Panc1 (cell line): Measurements from ENCODE around the gene IL16. TPM values are rescaled to one million over a fixed set of nuclear protein-coding genes. Genes with fewer than 3 reads are reported as not detected.

Source experiments
- ATAC-seq: fragments of 200-7000 bp; cut with Tn5 transposase; 2 replicates; pipeline ENCODE4 v1.9.1; 2020; ENCODE audit warnings: mild to moderate bottlenecking, moderate library complexity
- BruUV-seq: library from RNA; stranded (reverse); fragments of 400-500 nt; replicated peaks from 2 replicates; lab custom pipeline; 2021; lab: Mats Ljungman, UMichigan
- CTCF ChIA-PET: fragments of 300-600 bp; sonication (Branson Sonifier 250); formaldehyde crosslinking; loops from one replicate; lab custom pipeline; 2022; ENCODE audit warnings: antibody characterized with exemption; lab: Charles Lee
- POLR2A ChIA-PET: fragments of 300-600 bp; sonication (Branson Sonifier 250); formaldehyde crosslinking; loops from one replicate; lab custom pipeline; 2022; ENCODE audit warnings: antibody characterized with exemption; lab: Charles Lee
- DNase-seq: peaks from one replicate; pipeline ENCODE4 v3.0.0-alpha.2; 2010; ENCODE audit warnings: low read depth, low spot score
- H3K27ac ChIP-seq: 2 replicates; pipeline ENCODE4 v1.5.1; 2011; ENCODE audit warnings: mild to moderate bottlenecking, low read length, inconsistent platforms
- H3K27me3 ChIP-seq: fragments of 200-500 bp; sonication (Bioruptor generic); 2 replicates; pipeline ENCODE4 v1.6.0; 2014; ENCODE audit warnings: low read length, inconsistent platforms; ENCODE audit not compliant: control insufficient read depth, insufficient read depth
- H3K36me3 ChIP-seq: fragments of 200-500 bp; sonication (Bioruptor generic); 2 replicates; pipeline ENCODE4 v1.5.1; 2014; ENCODE audit warnings: inconsistent platforms, mild to moderate bottlenecking, low read length, moderate library complexity; ENCODE audit not compliant: control insufficient read depth, insufficient read depth
- H3K4me1 ChIP-seq: 2 replicates; pipeline ENCODE4 v1.5.1; 2011; ENCODE audit warnings: inconsistent platforms, mild to moderate bottlenecking, low read length, moderate library complexity; ENCODE audit not compliant: control insufficient read depth, insufficient read depth
- H3K4me3 ChIP-seq, 2 experiments: 2 replicates each; pipeline ENCODE4 v1.5.1; 2011 to 2012; ENCODE audit warnings: low read depth in 2 of 2, low read length in 2 of 2, mild to moderate bottlenecking in 2 of 2, inconsistent platforms in 1 of 2, moderate library complexity in 1 of 2
- H3K9me3 ChIP-seq: fragments of 200-500 bp; sonication (Bioruptor generic); 2 replicates; pipeline ENCODE4 v1.5.1; 2014; ENCODE audit warnings: low read depth, mild to moderate bottlenecking, inconsistent platforms, low read length, moderate library complexity; ENCODE audit not compliant: control insufficient read depth, insufficient read depth
- POLR2AphosphoS5 ChIP-seq: IDR thresholded peaks from 2 replicates; pipeline ENCODE4 v1.6.1; 2012; ENCODE audit warnings: mild to moderate bottlenecking, low read depth, low read length, moderate library complexity
- SIN3A ChIP-seq: IDR thresholded peaks from 2 replicates; pipeline ENCODE4 v1.6.1; 2012; ENCODE audit warnings: low read depth, mild to moderate bottlenecking, low read length, moderate library complexity, borderline replicate concordance; ENCODE audit not compliant: insufficient read depth
- TCF7L2 ChIP-seq: IDR thresholded peaks from 2 replicates; pipeline ENCODE4 v1.6.1; 2011; ENCODE audit warnings: mild to moderate bottlenecking, low read depth, low read length, inconsistent platforms
- in situ Hi-C: cut with HindIII; loops from 2 replicates; pipeline ENCODE4 v1.10.0; 2016; ENCODE audit warnings: low sequenced_read_pairs, low pct_unique_long_range_greater_than_20kb
- intact Hi-C: fragments of 100-400 bp; cut with micrococcal nuclease; formaldehyde crosslinking; loops from one replicate; pipeline ENCODE4 v1.10.0; 2022; ENCODE audit not compliant: unreplicated experiment
- total RNA-seq: library from RNA; stranded (reverse); gene quantifications from one replicate; pipeline ENCODE4 v1.2.1, GENCODE V29; 2021; ENCODE audit not compliant: unreplicated experiment
- TF ChIP-seq, protein P1 (sequence below), 2 experiments: IDR thresholded peaks; 2 replicates each; pipeline ENCODE4 v1.6.1; 2011 to 2012; ENCODE audit warnings: low read depth in 2 of 2, control low read depth in 1 of 2, low read length in 1 of 2, mild to moderate bottlenecking in 1 of 2, moderate library complexity in 1 of 2; ENCODE audit not compliant: insufficient read depth in 1 of 2
- TF ChIP-seq, protein P2 (sequence below): fragments of 450-650 bp; IDR thresholded peaks from 2 replicates; pipeline ENCODE4 v1.5.1; 2017; ENCODE audit warnings: mild to moderate bottlenecking

IL16 gene
- total RNA-seq, 1 experiment from 2014 or later: 1.0 TPM

DNA sequence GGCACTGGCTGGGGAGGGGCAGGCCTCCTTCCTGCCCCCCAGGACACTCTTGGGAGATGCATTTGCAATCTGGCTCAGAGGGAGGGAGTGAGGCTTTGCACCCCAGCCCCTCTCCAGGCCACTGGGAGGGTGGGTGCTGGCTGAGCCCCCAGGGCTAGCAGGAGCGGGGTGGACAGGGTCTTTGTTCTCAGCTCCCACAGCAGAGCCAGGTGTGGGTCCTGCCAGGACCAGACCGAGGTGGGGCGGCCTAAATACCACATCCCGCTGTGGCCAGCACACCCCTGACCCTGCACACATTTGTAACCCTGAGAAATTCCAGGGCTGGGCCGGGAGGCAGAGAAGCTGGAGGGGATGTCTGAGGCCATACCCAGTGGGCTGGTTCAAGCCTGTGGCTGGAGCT, 86.2 kb downstream of the IL16 start:
- Histone ChIP-seq H3K27ac (no peak overlapping the region), H3K9me3 (no peaks in the 10 kb centered on the region), H3K36me3 (no peaks in the 10 kb centered on the region), H3K27me3 (0 out of 2 replicates have a peak, but pooled peaks cover 3% of the 10 kb centered on the region), H3K4me3 (no peak overlapping the region), H3K4me1 (no peaks in the 10 kb centered on the region)
- ChIA-PET CTCF (no interaction called here), POLR2A (no interaction called here)
- in situ Hi-C loops (no loop called here), intact Hi-C loops (no loop called here)
- DNase-seq (no peak), ATAC-seq (no peak)
- TF ChIP-seq, protein P1, sequence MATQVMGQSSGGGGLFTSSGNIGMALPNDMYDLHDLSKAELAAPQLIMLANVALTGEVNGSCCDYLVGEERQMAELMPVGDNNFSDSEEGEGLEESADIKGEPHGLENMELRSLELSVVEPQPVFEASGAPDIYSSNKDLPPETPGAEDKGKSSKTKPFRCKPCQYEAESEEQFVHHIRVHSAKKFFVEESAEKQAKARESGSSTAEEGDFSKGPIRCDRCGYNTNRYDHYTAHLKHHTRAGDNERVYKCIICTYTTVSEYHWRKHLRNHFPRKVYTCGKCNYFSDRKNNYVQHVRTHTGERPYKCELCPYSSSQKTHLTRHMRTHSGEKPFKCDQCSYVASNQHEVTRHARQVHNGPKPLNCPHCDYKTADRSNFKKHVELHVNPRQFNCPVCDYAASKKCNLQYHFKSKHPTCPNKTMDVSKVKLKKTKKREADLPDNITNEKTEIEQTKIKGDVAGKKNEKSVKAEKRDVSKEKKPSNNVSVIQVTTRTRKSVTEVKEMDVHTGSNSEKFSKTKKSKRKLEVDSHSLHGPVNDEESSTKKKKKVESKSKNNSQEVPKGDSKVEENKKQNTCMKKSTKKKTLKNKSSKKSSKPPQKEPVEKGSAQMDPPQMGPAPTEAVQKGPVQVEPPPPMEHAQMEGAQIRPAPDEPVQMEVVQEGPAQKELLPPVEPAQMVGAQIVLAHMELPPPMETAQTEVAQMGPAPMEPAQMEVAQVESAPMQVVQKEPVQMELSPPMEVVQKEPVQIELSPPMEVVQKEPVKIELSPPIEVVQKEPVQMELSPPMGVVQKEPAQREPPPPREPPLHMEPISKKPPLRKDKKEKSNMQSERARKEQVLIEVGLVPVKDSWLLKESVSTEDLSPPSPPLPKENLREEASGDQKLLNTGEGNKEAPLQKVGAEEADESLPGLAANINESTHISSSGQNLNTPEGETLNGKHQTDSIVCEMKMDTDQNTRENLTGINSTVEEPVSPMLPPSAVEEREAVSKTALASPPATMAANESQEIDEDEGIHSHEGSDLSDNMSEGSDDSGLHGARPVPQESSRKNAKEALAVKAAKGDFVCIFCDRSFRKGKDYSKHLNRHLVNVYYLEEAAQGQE (IDR thresholded peaks at IDR 0.05; ENCODE audit: insufficient read depth in 1 of 2, low read depth in 2 of 2, low read length in 1 of 2): no peak
- TF ChIP-seq TCF7L2 (no peak), SIN3A (no peak), POLR2AphosphoS5 (no peak)
- TF ChIP-seq, protein P2, sequence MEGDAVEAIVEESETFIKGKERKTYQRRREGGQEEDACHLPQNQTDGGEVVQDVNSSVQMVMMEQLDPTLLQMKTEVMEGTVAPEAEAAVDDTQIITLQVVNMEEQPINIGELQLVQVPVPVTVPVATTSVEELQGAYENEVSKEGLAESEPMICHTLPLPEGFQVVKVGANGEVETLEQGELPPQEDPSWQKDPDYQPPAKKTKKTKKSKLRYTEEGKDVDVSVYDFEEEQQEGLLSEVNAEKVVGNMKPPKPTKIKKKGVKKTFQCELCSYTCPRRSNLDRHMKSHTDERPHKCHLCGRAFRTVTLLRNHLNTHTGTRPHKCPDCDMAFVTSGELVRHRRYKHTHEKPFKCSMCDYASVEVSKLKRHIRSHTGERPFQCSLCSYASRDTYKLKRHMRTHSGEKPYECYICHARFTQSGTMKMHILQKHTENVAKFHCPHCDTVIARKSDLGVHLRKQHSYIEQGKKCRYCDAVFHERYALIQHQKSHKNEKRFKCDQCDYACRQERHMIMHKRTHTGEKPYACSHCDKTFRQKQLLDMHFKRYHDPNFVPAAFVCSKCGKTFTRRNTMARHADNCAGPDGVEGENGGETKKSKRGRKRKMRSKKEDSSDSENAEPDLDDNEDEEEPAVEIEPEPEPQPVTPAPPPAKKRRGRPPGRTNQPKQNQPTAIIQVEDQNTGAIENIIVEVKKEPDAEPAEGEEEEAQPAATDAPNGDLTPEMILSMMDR: no peak
- no TSS peak for BruUV-seq

DNA sequence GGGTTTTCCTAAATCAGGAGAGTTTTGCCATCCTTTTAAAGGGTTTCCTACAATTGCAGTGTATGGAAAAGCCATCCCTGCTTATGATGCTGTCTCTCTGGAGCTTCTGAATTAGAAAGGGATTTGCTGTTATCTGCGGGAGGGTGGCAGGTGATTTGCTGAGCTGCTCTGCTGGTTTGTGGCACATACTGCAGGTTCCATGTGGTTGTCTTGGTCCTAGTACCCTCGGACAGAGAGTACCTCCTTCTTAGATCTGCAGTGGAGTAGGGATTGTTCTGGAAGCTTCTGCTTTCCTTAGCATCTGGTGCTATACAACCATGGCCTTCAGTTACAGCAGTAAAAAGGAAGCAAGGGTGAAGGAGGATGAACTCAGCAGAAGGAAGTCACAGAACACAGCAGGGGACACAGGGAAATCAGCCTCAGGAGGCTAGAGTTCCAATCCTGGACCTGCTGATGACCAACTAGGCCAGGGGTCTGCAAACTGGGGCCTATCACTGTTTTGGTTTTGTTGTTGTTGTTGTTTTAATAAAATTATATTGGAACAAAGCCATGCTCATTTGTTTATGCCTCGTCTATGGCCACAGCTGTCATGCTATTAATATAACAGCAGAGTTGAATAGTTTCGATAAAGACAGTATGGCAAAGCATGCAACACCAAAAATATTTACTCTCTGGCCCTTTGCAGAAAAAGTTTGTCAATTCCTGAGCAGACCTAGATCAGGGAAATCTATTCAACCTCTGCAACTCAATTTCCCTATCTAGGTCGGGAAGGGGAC, 87.8 kb downstream of the IL16 start:
- ChIA-PET CTCF (interaction anchor here (0.9 kb wide), 1 partner anchor 113 kb away, joined by 7 read pairs; no protein-coding TSS in a partner anchor), POLR2A (no interaction called here)
- BruUV-seq: no TSS peak
- no peak for ATAC-seq
- no peak overlapping the region for H3K27ac ChIP-seq
- in situ Hi-C loops (no loop called here), intact Hi-C loops (no loop called here)
- TF ChIP-seq TCF7L2 (no peak), SIN3A (no peak), POLR2AphosphoS5 (no peak)
- TF ChIP-seq, protein P1 (IDR thresholded peaks at IDR 0.05; ENCODE audit: insufficient read depth in 1 of 2, low read depth in 2 of 2, low read length in 1 of 2): no peak
- TF ChIP-seq, protein P2: no peak
- no peaks in the 10 kb centered on the region for H3K9me3 ChIP-seq
- no peaks in the 10 kb centered on the region for H3K36me3 ChIP-seq
- H3K27me3 ChIP-seq: 0 out of 2 replicates have a peak, but pooled peaks cover 3% of the 10 kb centered on the region
- no peaks in the 10 kb centered on the region for H3K4me1 ChIP-seq
- H3K4me3 ChIP-seq: no peak overlapping the region
- no peak for DNase-seq
